ENCODE measurements around the gene ALG2.

Gene ALG2

DNA sequence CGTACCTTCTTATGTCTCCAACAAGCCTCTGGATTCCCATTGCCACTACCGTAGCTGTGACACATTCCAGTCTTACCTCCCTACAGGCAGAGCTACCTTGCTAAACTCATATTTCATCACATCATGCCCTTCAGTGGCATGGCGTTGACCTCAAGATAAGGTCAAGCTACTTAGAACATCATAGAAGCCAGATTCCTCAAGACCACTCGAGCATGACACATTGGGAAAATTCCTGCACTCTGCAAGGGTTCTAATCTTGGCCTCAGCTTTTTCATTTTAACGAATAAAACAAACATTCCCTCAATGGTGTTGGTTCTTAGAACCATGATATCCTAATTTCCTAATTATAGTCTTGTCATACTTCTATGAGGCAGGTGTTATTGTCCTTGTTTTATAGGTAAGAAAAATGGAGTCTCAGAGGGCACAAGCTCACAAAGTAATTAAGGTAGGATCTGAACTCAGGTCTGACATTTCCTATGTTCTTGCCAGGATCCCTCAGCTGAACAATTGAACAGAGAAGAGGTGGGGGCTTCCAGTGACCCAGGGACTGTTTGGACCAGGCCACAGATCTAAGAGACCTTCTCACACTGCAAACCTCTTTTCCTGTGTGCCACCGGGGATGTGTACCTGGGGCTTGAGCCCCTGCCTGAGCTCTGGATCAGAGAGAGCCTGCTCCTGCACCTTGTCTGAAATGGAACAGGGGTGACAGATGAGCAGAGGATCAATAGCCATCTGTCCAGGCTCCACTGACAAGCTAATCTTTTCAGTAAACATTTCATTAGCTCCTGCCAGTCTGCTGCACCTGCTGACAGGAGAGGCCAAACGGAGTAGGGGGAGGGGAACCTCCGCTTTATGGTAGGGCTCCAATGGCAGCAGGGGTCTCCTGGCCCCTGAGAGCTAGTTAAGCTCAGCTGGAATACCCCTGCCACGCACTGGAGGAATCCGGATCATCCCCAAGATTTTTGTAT lies 49.3 kb downstream of the ALG2 start:
- no peak for DNase-seq (ENCODE audit: low read depth)

DNA sequence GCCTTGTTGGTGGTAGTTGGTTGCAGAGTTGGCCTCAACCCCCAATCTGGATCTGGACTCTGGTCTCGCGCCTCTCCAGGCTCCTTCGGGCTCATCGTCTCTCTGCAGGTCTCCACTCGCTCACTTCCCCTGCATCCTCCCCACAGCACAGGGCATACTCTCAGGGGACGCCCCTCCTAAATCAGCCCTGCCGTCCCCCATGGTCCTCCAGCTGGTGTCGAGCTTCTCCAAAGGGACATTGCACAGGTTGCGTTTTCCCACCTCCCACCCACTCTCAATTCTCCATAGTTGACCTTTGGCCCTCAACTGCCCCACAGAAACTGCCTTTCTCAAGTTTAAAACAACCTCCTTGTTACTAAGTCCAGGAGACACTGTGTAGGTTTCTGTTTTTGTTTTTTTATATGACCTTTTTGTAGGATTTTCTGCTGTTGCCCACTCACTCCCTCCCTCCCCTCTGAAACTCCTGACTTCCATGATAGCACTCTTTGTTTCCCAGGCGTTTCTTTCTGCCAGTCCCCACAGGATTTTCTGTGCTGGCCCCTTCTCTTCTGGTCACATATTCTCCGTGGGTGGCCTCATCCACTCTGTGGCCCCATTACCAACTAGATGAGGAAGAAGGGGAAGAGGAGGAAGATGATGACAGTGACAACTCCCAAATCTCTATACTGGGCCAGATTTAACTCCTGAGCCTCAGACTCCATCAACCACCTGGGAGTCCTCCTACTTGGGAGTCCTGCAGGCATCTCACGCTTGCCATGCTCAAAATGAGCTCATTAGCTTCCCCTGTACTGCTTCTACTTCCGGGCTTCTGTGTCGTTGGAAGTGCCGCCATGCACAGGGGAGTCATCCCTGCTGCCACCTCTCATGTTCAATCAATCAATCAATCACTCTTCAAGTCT lies 50.3 kb downstream of the ALG2 start:
- DNase-seq (ENCODE audit: low read depth): no peak

DNA sequence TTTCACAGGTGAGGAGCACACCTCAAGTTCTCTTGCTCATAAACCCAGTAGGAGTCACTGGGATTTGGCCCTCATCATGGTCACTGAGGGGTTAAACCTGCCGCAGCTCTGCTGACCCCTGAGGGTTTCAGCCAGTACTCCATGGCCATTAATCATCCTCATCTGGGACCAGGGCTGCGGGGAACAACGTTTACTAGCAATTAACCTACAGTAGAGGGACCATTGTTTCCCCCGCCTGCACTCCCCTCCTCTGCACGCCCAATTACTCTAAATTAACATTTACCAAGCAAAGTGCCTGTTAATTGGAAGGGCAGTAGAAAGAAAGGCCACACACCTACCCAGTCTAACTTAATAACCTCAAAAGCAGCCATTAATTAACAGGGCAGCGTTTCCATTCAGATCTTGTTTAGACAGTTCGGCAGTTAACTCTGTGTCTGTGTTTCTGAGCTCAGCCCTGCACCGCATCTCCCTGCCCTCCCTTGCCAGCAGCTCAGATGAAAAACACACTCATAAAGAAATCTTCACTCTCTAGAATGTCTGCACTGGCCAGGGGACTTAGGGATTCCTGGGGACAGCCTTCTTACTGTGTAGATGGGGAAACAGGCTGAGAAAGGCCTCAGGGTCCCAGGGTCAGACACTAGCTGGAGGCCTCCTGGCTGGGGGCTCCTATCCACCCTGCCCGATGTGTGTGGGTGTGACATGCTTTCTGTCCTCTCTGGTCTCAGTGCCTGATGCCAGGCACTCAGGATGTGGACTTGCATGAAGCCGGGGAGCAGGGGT lies 51.6 kb downstream of the ALG2 start:
- no peak for DNase-seq (ENCODE audit: low read depth)

DNA sequence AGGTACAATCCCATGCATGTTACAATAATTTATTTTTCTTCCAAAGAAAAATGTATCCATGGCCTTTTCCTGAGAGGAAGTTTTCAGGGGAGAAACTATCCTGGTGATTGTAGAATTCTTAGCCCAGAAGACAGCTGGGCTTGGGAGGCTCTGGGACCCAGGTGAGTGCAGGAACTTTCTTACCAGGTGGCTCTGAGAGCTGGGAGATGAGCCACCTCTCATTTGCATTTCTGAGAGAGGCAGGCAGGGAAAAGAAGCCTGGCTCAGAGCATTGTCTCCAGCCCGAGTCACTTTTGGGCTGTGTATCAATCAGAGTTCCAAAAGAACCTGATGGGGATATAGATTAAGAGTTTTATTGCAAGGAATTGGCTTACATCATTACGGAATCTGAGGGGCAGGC lies 52.7 kb downstream of the ALG2 start:
- DNase-seq (ENCODE audit: low read depth): no peak

- DNase-seq (ENCODE audit: low read depth): no peak
These were observed 54.0 kb downstream of the ALG2 start for GRCh38 chr9:99167694-99168093.

DNA sequence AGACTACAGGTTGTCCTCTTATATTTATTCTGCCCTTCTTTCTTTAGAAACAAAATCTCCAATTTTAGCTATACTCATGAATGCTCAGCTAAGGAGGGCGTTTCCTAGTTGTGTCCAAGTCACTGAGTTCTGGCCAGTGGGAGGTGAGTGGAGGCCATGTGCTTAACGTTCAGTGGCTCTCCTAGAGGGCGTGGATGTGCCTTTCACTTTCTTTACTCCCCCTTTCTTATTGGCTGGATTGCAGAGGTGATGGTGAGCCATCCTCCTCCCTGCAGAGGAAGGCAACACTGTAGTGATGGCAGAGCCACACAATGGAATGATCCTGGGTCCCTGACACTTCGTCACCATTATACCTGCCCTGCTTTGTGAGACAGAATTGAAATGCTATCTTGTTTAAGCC lies 54.6 kb downstream of the ALG2 start:
- no peak for DNase-seq (ENCODE audit: low read depth)
